Mesodermal cell (in vitro differentiated cells): ENCODE results near the gene ZNF275.

Source experiments
- H3K27ac ChIP-seq: 2 replicates; pipeline ENCODE4 v1.7.0; 2013; ENCODE audit warnings: mild to moderate bottlenecking, low read depth, low read length, moderate library complexity; ENCODE audit not compliant: severe bottlenecking
- H3K36me3 ChIP-seq: 2 replicates; pipeline ENCODE4 v1.7.1; 2013; ENCODE audit warnings: mild to moderate bottlenecking, low read length, moderate library complexity; ENCODE audit not compliant: control insufficient read depth, insufficient read depth
- H3K4me1 ChIP-seq: one replicate; pipeline ENCODE4 v1.7.1; 2013; ENCODE audit warnings: mild to moderate bottlenecking, low read length; ENCODE audit not compliant: insufficient read depth, control insufficient read depth, poor library complexity, severe bottlenecking
- H3K4me3 ChIP-seq: 2 replicates; pipeline ENCODE4 v1.7.0; 2013; ENCODE audit warnings: low read length, control low read depth, mild to moderate bottlenecking; ENCODE audit not compliant: insufficient read depth, poor library complexity, severe bottlenecking; ENCODE audit errors: extremely low read depth
- H3K9me3 ChIP-seq: 2 replicates; pipeline ENCODE4 v1.7.1; 2013; ENCODE audit warnings: mild to moderate bottlenecking, low read length, moderate library complexity; ENCODE audit not compliant: control insufficient read depth
- WGBS, 2 experiments: methylation state at CpG; one replicate each; pipeline ENCODE4 v1.1.5; 2013; ENCODE audit warnings: missing lambda C conversion rate in 2 of 2; ENCODE audit not compliant: insufficient coverage in 2 of 2; 5-methylcytosine and 5-hydroxymethylcytosine counted together

ZNF275 gene

DNA sequence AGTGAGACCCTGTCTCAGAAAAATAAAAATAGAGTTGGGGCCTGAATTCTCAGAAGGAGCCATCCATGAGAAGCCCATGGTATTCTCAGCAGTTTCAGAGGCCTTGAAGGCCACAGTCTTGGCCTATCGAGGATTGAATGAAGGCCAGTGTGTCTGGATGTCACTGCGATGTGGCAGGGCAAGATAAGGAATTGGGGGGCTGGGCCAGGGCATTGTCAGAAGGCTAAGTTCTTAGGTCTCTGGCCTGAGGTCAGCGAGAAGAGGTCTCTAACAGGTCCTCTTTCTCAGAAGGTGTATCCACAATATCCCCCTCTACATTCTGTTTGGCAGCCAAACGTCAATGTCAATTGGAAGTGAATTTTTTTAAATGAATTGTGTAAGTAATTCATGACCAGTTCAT, 5.7 kb downstream of the ZNF275 start:
- H3K27ac ChIP-seq: no peak overlapping the region
- no peaks in the 10 kb centered on the region for H3K9me3 ChIP-seq
- 100% methylated on average over 1 of the region's 4 CpGs; no CpG with 5 or more reads in 1 of the 2 experiments for WGBS, 2 experiments
- H3K4me1 ChIP-seq: no peaks in the 10 kb centered on the region
- H3K4me3 ChIP-seq: no peak overlapping the region
- peaks cover 29% of the 10 kb centered on the region for H3K36me3 ChIP-seq

DNA sequence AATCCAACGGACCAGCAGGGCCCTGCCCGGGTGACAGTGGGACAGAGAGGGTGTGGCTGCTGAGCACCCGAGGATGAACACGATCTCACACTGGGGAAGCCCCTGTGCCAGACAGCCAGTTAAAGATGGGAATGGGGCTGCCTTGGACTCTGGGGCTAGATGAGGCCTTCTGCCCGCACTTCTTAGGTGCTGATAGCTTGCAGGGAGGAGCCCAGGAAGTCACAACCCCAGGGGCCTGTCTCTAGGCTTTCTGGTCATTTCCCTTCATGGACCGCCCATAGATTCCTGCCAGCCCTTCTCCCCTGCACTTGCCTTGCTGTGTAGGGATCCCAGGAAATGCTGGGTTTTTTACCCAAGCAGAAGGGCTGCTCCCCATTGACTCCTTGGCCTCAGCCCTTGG, 6.2 kb downstream of the ZNF275 start:
- WGBS, 2 experiments: 93 to 100% methylated on average over 3 to 5 of the region's 6 CpGs
- no peaks in the 10 kb centered on the region for H3K4me1 ChIP-seq
- H3K4me3 ChIP-seq: no peak overlapping the region
- peaks cover 32% of the 10 kb centered on the region for H3K36me3 ChIP-seq
- no peaks in the 10 kb centered on the region for H3K9me3 ChIP-seq
- no peak overlapping the region for H3K27ac ChIP-seq

DNA sequence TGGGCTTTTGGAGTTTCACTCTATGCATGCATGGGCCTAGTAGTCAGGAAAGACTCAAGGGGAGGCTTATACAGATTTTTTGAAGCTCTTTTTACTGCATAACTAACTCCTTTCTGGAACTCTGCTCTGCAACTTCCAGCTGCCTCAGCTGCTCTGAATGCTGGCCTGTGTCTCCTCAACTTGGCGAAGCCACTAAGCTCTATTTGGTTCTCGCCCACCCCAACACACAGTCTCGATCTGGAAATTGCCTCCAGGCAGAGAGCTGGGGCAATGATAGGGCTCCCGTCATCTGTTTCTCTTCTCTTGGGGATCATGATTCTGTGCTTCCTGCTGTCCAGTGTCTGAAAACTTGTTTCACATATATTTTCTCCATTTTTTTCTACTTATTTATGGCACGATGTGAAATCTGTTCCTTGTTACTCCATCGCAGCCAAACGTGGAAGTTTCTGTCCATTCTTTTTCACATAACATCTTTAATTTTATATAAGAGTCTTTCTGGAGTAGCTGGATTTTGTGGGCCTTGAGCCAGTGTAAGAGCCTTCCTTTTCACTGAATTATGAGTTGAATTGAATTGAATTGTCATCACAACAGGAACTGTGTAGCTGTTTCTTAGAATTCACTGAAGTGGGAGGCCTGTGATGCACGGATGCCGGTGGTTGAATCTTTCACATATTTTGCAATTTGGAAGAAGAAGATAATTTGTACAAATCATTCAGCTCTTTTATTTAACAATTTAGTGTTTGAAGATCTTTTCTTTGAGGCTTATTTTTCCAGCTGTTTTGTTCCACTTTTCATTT, 9.0 kb downstream of the ZNF275 start:
- Histone ChIP-seq H3K9me3 (no peaks in the 10 kb centered on the region), H3K4me1 (no peaks in the 10 kb centered on the region), H3K36me3 (peaks cover 41% of the 10 kb centered on the region), H3K4me3 (no peak overlapping the region), H3K27ac (no peak overlapping the region)
- WGBS, 2 experiments: 82 to 100% methylated on average over 4 of the region's 9 CpGs

DNA sequence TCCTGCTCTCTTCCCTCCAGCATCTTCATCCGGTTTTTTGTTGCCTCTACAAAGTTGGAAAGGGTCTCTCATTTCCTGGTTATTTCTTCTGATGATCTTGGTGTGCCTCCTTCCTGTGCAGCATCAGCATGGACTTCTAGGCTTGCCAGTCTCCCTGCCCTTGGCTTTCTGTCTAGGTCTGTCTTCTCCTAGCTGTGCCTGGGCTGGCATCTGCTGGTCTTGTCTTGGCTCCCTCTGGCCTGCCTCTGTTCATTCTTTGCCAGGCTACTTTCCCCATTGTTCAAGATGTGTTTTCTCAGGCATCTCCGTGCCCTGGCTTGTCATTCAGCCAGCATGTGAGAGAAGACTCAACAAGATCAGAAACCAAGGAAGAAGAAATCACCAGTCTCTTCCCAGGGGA, 9.7 kb downstream of the ZNF275 start:
- Histone ChIP-seq H3K36me3 (peaks cover 40% of the 10 kb centered on the region), H3K4me3 (no peak overlapping the region), H3K4me1 (no peaks in the 10 kb centered on the region), H3K27ac (no peak overlapping the region), H3K9me3 (no peaks in the 10 kb centered on the region)
- WGBS, 2 experiments: 100% methylated on average over 1 of the region's 2 CpGs

DNA sequence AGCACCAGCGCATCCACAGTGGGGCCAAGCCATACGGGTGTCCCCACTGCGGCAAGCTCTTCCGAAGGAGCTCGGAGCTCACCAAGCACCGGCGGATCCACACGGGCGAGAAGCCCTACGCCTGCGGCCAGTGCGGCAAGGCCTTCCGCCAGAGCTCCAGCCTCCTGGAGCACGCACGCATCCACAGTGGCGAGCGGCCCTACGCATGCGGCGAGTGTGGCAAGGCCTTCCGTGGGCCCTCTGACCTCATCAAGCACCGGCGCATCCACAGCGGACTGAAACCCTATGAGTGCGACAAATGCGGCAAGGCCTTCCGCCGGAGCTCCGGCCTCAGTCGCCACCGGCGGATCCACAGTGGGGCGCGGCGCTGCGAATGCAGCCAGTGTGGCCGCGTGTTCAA, 13.6 kb downstream of the ZNF275 start:
- 89 to 94% methylated on average over 11 to 32 of the region's 38 CpGs for WGBS, 2 experiments
- H3K27ac ChIP-seq: no peak overlapping the region
- no peaks in the 10 kb centered on the region for H3K4me1 ChIP-seq
- peaks cover 57% of the 10 kb centered on the region for H3K36me3 ChIP-seq
- H3K9me3 ChIP-seq: no peaks in the 10 kb centered on the region
- H3K4me3 ChIP-seq: no peak overlapping the region

DNA sequence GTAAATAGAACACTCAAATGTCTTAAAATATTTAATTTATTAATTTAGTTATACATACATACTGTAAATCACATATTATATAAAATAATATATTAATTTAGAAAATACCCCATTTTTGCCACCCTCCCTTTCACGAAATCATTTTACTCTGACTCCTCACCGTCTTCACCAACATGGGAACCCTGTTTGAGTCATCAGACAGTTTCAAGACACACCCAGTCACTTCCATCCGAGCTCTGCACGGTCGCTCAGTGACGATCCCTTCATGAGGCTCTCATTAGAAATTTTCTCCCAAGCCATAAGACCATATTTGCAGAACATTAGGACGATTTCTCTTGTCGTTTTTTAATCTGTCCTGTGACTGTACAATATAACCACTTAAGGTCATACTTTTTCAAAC, 14.5 kb downstream of the ZNF275 start:
- Histone ChIP-seq H3K27ac (no peak overlapping the region), H3K36me3 (peaks cover 56% of the 10 kb centered on the region), H3K9me3 (no peaks in the 10 kb centered on the region), H3K4me3 (no peak overlapping the region), H3K4me1 (no peaks in the 10 kb centered on the region)
- 86 to 94% methylated on average over 3 to 5 of the region's 8 CpGs for WGBS, 2 experiments

DNA sequence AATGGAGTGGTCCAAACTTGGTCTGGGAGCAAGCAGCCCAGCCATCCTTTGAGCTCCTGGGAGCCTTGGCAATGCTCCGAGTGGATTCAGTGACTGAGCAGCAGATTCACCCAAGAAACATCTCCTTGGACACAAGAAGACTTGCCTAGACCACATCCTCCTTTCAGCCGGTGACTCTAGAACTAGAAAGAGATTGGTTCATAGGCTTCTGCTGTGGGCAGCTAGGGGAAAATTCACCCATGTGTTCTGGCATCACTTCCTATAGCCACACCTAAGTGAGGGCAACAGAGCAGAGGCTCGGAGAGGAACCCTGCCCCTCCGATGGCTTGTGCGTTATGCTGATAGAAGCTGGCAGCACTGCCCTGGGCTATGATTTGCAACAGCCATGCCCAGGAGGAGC, 16.0 kb downstream of the ZNF275 start:
- H3K36me3 ChIP-seq: peaks cover 41% of the 10 kb centered on the region
- 100% methylated on average over 2 to 3 of the region's 5 CpGs for WGBS, 2 experiments

DNA sequence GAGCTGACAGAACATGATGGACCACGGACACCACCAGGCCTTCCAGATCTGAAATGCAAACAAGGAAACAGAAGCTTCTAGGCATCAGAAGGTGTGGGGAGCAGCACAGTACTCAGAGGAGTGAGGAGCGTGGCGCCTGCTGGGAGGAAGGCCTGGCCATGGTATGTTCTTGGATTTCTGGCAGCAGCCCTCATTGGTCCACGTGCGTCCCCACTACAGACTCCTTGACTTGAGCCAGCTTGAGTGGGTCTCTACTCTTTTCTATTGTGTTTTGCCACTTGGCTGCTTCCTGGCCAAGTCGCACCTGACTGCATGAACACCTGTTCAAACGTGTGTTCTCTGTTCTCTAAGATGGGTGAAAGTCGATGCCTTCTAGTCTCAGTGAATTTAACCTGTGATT, 18.0 kb downstream of the ZNF275 start:
- peaks cover 29% of the 10 kb centered on the region for H3K36me3 ChIP-seq
- no peak overlapping the region for H3K27ac ChIP-seq
- H3K4me3 ChIP-seq: no peak overlapping the region
- 91% methylated on average over 4 to 8 of the region's 8 CpGs for WGBS, 2 experiments
- H3K4me1 ChIP-seq: no peaks in the 10 kb centered on the region
- no peaks in the 10 kb centered on the region for H3K9me3 ChIP-seq

More for the DNA sequence above, 16.0 kb downstream of the ZNF275 start:
- Histone ChIP-seq H3K4me1 (no peaks in the 10 kb centered on the region), H3K4me3 (no peak overlapping the region), H3K27ac (no peak overlapping the region), H3K9me3 (no peaks in the 10 kb centered on the region)

DNA sequence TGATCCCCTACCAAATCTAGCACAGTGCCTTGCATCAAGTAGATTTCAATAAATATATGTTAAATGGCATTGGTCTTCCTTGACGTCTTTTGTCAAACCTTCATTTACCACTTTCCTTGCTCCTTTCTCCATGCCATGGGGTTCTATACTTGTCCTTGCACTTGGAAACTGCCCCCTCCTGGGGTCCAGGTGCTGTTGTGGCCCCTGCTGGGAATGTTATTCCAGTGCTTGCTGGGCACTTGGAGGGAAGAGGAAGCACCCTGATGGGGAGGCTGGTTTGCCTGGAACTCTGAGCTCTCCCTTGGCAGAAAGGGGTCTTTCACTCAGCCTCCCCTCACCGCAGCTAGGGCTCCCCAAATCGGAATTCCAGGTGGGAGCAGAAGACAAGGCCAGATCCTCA, 18.9 kb downstream of the ZNF275 start:
- no peaks in the 10 kb centered on the region for H3K9me3 ChIP-seq
- H3K36me3 ChIP-seq: peaks cover 23% of the 10 kb centered on the region
- WGBS, 2 experiments: no CpG with 5 or more reads among the region's 3 CpGs
- no peak overlapping the region for H3K4me3 ChIP-seq
- no peak overlapping the region for H3K27ac ChIP-seq
- H3K4me1 ChIP-seq: no peaks in the 10 kb centered on the region

DNA sequence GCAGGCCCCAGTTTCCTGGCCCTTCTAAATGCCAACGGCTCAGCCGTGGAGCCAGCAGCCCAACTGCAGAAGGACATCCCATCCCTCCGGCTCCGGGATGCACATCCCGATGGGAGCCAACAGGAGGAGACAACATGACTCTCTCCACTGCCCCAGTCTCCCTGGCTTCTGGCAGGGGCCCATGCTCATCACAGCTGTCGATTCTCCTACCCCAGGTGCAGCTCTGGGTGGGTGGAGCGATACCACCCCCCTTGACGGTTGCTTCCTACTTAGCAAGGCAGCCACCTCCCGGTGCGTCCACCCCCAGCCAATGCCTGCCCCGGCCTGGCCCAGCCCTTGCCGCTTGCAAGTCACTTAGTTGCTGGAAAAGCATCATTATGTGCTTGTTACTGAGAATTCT, 19.5 kb downstream of the ZNF275 start:
- H3K27ac ChIP-seq: no peak overlapping the region
- H3K36me3 ChIP-seq: peaks cover 19% of the 10 kb centered on the region
- no peaks in the 10 kb centered on the region for H3K4me1 ChIP-seq
- 90% methylated on average over 3 to 9 of the region's 12 CpGs for WGBS, 2 experiments
- H3K4me3 ChIP-seq: no peak overlapping the region
- H3K9me3 ChIP-seq: no peaks in the 10 kb centered on the region

DNA sequence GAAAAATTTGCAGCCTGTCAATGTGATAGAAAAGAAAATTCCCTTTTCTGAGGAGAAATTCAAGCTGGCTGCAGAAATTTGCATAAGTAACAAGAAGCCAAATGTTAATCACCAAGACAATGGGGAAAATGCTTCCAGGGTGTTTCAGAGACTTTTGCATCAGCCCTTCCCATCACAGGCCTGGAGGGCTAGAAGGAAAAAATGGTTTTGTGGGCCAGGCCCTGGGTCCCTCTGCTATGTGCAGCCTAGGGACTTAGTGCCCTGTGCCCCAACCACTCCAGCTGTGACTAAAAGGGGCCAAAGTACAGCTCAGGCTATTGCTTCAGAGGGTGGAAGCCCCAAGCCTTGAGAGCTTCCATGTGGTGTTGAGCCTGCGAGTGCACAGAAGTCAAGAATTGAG, 23.9 kb downstream of the ZNF275 start:
- H3K36me3 ChIP-seq: no peaks in the 10 kb centered on the region
- WGBS, 2 experiments: no CpG with 5 or more reads among the region's 1 CpG

More for the DNA sequence above, 23.9 kb downstream of the ZNF275 start:
- Histone ChIP-seq H3K9me3 (no peaks in the 10 kb centered on the region), H3K27ac (no peak overlapping the region), H3K4me3 (no peak overlapping the region), H3K4me1 (no peaks in the 10 kb centered on the region)
